A204.1 (cell line): ENCODE measurements around the gene TIMM13.
"Not testable (repeated sequence)": the region's sequence is repeated elsewhere in the genome, so short reads cannot be mapped to it uniquely, and the experiment has no call there.

Experiments
- FAIRE-seq: peaks from 2 replicates; lab custom pipeline; 2012; peaks lifted over from hg19 to GRCh38; lab: Jason Lieb, UNC

TIMM13 gene

DNA sequence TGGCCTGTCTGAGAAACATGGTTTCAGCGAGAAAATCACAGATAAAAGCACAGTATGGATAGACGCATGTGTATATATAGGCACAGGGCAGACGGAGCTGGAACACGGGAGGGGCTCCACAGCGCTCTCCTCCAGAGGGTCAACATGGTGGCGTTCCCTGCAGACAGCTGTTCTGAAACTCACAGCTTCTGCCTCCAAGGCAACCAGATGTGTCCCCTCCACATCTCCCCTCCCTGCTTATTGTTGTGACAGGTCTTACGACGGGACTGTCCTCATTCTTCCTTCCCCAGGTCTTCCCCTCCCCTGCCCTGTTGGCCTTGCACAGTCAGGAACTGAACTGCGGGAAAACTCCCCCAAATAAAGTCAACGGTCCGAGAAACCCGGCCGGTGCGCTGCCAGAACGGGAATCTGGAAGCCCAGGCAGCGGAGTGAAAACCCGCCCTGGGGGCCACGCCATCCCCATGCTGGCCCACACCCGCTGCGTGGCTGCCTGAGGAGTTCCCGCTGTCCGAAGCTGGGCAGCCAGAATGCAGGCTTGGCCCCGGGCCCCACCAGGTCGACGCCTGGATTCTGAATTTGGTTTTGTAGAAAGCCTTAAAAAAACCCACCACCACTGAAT lies 2.6 kb upstream of the TIMM13 start:
- FAIRE-seq: no peak

DNA sequence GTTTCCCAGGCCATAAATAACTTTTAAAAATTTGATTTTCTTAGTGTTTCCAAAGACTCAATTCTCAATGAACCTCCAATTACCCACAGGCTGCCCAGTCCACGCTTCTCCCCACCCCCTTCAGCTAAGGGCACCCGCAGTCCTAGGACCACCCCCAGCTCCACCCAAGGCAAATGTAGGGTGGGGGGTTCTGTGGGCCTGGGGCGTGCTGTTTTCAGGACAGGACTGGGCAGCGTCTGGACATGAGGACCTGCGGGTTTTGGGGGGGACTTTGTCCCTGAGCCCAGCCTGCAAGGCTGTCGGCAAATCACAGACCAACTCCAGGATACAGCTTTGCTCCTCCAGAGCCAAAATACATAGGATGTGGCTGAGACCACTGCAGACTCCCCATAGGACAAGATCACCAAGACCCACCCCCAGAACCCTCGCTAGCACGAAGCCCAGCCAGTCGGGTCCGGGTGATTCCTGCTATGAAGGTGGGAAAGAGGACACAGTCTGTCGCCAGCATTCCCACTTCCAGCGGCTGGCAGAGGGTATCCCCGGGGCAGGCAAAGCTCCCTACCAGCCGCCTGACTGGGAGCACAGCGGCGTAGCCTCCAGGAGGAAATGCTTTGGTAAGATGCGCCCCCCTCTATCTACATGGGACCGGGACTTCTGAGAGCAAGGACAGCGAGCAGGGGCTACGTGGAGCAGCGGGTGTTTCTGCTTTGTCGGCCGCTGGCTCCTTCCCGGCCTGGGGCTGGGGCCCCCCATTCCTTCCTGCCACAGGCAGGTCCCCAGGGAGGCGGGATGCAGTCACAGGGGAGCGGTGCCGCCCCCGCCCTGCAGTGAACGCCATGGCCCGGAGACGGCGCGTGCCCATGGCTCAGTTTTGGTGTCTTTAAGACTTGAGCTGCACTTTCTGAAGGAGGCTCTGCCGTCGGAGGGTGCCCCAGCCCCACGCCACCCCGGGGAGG lies 1.6 kb upstream of the TIMM13 start:
- no peak for FAIRE-seq

DNA sequence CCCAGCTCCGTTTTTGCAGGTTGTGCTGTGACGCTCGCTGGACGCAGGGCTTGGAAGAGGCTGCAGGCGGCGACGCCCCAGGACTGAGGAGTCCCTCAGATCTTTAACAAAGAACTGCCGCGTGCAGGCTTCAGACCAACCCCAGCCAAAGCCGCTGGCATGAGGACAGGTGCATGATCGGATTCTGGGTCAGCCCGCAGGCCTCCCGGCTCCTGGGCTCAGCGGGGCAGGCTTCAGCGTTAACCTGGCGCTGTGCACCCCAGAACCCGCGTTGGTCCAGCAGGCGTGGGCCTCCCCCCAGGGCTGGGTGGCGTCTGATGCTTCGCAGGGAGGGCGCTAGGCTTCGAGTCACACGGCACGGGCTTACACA lies 920 bp upstream of the TIMM13 start:
- no peak for FAIRE-seq

DNA sequence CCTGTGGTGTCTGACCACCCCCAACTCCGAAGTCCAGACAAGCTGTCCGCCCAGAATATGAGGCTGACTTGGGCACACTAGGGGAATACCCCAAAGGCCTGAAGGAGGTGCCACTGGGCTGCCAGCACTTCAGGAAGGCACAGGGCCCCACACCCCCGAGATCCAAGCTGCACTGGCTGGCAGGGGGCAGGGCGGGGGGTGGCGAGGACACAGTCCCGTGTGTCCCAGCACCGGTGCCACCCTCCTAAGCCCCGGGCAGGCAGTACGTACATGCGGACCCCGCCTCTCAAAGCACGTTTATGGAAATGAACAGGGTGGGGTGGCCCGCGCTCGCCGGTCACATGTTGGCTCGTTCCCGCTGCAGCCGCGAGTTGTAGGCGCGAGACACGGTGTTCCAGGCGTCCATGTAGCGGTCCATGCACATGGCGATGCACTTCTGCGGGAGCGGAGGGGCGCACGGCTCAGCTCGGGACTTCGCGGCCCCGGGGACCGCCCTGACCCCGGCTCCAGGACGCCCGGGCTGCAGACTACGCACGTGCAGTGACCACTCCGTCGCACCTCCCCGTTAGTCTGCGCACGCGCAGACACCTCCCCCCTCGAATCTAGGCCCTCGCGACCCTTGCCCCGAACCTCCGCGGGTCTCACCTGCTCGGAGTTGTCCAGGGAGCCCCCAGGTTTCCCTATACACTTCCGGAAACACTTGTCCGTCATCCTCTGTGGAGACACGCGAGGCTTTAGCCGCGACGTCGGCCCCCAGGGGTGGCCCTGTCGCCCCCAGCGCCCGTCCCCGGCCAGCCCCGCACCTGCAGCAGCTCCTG lies 566 bp downstream of the TIMM13 start:
- no peak for FAIRE-seq

DNA sequence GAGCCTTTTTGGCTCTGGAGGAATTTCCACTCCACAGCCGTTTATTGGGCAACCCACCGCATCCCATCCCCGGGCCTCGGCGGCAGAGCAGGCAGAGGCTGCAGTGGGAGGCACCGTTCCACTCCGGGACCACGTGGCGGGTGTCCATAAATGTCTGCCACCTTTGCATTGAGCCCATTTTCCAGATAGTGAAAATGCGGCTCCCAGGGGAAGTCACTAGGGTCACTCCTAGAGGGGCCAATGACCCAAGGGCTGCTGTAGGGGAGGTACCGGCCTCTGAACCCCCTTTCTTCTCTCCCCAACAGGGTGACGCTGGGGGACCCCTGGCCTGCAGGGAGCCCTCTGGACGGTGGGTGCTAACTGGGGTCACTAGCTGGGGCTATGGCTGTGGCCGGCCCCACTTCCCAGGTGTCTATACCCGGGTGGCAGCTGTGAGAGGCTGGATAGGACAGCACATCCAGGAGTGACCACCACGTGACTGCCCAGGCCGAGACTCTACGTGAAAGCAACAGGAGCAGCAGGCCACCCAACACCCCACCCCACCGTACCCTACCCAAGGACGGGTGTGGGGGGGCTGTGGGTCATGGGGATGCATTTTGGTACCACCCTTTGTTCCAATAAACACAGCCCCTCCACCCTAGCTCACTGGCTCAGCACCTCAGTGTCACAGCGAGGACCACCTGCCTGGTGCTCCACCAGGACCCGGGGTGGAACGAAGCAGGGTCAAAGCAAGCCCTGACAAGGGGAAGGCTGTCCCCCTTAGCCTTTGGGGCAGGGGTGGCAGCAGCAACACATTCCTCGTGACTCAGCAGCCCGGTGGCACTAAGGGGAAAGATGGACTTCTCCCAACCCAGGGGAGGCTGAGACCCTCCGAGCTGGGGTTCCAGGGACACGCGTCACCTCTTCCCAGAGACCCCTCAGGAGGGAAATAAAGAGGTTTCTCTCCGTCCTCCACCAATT lies 1.5 kb downstream of the TIMM13 start:
- FAIRE-seq: no peak

DNA sequence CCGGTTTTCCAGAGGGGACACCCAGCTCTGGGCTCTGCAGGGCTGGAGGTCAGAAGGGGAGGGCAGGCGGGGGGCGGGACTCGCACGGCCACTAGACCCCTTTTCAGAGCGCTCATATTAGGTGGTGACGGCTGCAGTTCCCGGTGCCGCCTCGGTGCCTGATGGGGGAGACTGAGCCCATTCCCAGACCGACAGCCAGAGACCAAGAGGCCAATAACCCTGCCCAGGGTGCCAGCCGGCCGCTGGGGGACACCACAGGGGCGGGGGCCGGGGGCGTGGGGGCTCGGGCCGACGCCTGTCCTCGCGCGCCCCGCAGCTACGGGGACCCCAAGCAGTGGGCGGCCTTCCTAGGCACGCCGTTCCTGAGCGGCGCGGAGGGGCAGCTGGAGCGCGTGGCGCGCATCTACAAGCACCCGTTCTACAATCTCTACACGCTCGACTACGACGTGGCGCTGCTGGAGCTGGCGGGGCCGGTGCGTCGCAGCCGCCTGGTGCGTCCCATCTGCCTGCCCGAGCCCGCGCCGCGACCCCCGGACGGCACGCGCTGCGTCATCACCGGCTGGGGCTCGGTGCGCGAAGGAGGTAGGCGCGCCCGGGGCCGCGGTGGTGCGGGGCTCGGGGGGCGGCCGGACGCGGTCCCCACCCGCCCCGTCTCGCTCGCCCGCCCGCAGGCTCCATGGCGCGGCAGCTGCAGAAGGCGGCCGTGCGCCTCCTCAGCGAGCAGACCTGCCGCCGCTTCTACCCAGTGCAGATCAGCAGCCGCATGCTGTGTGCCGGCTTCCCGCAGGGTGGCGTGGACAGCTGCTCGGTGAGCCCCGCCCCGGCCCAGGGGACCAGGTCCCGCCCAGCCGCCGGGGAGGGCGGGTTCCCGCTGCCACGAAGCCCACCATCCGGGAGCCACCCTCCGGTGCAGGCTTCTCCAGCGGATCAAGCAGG lies 2.4 kb downstream of the TIMM13 start:
- FAIRE-seq: no peak

DNA sequence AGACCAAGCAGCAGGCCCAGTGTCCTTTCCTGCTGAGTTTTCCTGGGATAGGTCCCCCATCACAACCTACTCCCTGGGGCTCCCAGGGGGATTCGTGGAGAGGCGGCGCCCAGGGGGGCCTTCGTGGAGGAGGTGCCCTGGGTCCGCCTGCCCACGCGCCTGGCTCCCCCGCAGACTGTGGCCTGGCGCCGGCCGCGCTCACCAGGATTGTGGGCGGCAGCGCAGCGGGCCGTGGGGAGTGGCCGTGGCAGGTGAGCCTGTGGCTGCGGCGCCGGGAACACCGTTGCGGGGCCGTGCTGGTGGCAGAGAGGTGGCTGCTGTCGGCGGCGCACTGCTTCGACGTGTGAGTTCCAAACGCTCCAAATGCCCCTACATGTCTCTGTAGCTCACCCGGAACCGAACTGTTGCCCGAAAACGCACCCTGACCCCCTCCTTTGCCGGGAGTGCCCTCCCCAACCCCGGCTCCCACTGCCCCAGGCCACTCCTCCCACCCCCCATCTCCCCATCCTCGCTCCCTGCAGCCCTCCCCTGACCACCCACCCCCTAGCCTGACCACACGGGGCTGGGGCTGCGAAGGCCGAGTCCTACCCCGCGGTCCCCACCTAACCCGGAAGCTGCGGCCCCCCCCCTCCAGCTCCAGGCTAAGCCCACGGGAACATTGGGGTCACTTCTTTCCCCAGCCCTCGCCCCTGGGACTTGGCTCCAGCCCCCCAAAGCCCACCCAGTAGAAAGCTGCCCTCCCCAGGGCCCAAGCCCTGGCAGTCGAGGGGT lies 3.3 kb downstream of the TIMM13 start:
- FAIRE-seq: no peak

DNA sequence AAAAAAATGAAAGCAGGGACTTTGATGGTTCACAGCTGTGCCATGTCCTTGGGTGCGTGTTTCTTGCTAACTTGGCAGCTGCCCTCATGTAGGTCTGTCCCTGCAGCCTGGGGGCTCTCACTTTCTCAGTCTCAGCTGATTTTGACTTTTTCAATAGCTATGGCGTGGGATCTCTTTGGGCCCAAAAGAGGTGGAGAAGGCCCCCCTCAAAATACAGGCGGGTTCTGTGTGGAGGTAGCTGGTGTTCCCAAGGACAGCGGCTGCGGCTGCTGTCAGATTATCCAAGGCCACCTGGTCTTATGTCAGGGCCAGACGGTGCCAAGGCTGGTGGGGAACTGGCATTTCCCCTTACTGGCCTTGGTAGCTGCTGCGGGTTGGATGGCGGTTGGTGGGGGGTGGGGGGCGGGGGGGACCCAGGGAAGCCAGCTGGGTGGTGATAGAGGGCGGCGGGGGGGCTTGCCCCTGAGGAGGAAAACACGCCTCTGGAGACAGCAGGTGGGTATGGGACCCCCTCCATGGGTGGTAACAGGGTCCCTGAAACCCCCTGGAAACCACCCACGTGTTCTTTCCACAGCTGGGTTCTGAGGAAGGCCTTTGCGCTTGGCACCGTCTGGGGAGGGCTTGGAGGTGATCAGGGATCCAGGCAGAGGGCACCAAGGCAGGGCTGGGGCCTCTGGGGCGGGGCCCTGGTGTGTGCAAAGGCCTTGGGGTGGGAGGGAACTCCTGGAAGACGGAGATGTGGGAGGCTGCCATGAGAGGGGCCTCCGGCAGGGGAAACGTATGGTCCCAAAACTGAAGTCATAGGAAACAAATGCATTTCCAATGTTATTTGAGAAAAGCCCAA lies 4.1 kb downstream of the TIMM13 start:
- no peak for FAIRE-seq

DNA sequence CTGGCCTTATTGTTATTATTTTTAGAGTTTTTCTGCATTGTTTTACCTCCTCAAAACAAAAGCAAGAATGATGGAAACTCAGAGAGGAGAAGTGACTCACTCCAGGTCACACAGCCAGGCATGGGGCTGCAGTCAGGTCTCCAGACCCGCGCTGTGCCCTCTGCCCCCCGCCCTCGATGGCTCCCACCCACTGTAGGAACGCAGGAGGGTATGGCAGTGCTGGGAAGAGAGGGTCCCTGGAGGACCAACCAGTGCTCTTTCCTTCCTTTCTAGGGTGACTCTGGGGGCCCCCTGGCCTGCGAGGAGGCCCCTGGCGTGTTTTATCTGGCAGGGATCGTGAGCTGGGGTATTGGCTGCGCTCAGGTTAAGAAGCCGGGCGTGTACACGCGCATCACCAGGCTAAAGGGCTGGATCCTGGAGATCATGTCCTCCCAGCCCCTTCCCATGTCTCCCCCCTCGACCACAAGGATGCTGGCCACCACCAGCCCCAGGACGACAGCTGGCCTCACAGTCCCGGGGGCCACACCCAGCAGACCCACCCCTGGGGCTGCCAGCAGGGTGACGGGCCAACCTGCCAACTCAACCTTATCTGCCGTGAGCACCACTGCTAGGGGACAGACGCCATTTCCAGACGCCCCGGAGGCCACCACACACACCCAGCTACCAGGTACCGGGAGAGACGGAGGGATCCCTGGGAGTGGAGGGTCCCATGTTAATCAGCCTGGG lies 5.6 kb downstream of the TIMM13 start:
- FAIRE-seq: no peak

DNA sequence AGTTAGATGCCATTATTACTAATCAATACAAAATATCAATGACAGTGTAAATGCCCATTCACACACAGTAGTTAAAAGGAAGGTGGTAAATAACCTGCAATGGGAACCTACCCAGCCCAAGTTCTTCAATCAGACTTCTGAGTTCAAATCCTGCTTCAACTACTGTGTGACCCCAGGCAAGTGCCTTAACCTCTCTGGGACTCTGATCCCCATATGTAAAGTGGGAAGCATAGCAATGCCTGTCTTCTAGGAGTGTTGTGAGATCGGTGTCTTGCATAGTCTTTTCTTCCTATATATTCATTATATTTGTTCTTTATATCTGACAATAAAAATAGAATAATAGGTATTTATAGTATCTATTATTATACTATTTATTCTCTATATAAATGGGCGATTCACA lies 6.9 kb downstream of the TIMM13 start:
- FAIRE-seq: no peak

DNA sequence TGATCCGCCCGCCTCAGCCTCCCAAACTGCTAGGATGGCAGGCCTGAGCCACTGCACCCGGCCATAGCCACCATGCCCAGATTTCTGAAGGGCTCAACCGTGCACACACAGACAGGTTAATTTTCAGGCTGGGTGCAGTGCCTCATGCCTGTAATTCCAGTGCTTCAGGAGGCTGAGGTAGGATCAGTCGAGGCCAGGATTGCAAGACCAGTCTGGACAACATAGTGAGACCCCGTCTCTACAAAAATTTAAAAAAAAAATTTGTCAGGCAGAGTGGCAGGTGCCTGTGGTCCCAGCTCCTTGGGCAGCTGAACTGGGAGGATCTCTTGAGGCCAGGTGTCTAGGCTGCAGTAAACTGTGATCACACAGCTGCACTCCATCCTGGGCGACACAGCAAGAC lies 7.6 kb downstream of the TIMM13 start:
- no peak for FAIRE-seq

DNA sequence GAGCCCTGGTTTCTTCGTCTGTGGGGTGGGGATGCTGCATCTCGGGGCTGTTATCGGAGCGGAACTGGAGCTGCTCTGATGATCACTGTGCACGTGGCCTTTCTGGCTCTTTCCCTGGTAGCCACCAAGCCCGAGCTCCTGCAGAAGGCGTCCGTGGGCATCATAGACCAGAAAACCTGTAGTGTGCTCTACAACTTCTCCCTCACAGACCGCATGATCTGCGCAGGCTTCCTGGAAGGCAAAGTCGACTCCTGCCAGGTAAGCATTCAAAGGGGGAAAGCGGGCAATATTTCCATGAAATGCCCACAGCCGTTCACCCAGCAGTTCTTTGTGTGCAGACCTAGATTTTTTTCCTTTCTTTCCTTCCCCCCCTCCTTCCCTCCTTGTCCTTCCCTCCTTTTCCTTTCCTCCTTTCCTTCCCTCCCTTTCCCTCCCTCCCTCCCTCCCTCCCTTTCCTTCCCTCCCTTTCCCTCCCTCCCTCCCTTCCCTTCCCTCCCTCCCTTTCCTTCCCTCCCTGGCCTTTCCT lies 9.4 kb downstream of the TIMM13 start:
- FAIRE-seq: no peak

DNA sequence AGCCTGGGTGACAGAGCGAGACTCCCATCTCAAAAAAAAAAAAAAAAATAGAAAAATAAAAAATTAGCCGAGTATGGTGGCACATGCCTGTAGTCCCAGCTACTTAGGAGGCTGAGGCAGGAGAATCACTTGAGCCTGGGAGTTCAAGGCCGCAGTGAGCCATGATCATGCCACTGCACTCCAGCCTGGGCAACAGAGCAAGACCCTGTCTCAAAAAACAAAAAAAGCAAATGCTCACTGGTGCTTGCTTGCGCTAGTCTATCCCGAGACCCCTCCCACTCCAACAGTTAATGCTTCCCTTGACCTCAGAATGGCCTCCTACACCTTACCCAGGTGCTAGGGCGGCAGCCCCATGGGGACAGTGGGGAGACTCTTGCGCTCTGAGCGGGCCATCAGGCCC lies 9.9 kb downstream of the TIMM13 start:
- not testable (repeated sequence) for FAIRE-seq

DNA sequence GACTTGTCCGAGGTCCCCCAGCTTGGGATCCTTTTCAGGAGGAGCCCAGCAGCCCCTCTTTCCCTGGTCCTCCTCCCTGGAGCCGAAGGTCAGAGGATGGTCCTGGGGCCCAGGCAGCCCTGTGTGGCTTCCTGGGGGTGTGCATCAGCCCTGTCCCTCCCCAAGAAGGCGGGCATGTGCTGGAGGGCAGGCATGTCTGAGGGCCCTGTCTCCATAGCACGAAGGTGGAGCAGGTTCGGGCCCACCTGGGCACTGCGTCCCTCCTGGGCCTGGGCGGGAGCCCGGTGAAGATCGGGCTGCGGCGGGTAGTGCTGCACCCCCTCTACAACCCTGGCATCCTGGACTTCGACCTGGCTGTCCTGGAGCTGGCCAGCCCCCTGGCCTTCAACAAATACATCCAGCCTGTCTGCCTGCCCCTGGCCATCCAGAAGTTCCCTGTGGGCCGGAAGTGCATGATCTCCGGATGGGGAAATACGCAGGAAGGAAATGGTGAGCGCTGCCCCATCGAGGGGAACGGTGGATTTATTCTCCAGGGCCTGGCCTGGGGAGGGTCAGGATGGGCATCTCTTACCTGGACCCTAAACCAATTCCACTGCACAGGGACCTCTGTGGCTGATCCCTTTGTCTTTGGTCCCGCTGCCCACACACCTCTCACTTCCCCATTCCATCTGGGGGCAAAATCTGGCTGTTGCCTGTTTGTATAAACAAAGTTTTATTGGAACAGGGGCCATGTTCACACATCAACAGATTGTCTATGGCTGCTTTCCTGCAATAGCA lies 10.9 kb downstream of the TIMM13 start:
- FAIRE-seq: no peak

DNA sequence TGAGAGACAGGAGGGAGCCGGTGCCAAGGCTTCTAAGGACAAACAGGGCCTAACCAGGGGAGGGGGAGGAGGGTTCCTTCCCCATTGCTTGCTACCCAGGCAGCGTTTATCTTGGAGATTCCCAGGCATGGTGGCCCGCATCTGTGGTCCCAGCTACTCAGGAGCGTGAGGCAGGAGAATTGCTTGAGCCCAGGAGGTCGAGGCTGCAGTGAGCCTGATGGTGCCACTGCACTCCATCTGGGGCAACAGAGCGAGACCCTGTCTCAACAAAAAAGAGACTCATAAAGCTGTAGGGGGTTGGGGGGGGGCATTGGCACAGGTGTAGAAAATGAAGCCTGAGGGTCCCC lies 11.4 kb downstream of the TIMM13 start:
- FAIRE-seq: no peak

DNA sequence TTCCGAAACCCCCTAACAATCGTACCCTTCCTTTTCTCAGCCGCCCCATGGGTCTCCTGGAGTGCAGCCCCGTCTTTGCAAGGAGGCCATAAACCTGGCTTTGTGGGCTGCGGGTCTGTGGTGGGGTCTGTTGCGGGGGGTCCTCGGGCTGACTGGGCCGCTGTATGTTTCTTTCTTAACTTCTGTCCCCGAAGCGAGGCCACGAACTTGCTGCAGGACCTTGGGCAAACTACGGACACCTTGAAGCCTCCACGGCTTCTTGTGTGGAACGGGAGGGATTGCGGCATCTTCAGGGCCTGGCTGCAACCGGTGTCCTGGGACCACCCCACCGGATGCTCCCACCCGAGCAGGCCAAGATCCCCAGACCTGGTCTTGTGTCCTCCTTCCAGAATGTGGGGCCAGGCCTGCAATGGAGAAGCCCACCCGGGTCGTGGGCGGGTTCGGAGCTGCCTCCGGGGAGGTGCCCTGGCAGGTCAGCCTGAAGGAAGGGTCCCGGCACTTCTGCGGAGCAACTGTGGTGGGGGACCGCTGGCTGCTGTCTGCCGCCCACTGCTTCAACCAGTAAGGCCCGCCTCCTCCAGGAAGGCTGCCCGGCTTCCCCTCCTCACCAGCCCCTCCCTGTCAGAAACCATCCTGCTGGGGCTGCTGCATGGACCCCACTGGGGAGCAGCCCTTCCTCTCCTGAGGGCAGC lies 12.0 kb downstream of the TIMM13 start:
- FAIRE-seq: no peak

DNA sequence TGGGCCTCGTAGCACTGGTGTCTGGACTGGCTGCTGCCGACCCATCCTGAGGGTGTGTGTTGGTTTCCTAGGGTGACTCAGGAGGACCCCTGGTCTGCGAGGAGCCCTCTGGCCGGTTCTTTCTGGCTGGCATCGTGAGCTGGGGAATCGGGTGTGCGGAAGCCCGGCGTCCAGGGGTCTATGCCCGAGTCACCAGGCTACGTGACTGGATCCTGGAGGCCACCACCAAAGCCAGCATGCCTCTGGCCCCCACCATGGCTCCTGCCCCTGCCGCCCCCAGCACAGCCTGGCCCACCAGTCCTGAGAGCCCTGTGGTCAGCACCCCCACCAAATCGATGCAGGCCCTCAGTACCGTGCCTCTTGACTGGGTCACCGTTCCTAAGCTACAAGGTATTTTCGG lies 13.8 kb downstream of the TIMM13 start:
- no peak for FAIRE-seq
